Endothelial cell of umbilical vein (primary cell): ENCODE data around the gene BMERB1. TPM values are rescaled to one million over a fixed set of nuclear protein-coding genes. Genes with fewer than 3 reads are reported as not detected.
"Not testable (repeated sequence)": the region's sequence is repeated elsewhere in the genome, so short reads cannot be mapped to it uniquely, and the experiment has no call there.

Source experiments
- BruUV-seq: library from RNA; stranded (reverse); fragments of 400-500 nt; replicated peaks from 2 replicates; lab custom pipeline; 2021; lab: Mats Ljungman, UMichigan
- CTCF ChIA-PET: fragments of 300-600, 350-600 bp; sonication (Branson Sonifier 250); formaldehyde crosslinking; loops from one replicate; lab custom pipeline; 2021; ENCODE audit warnings: antibody characterized with exemption, inconsistent platforms; lab: Charles Lee
- POLR2A ChIA-PET: fragments of 300-600, 350-600 bp; sonication (Branson Sonifier 250); formaldehyde crosslinking; loops from one replicate; lab custom pipeline; 2021; ENCODE audit warnings: antibody characterized with exemption, inconsistent platforms; lab: Charles Lee
- DNase-seq: peaks from one replicate; pipeline ENCODE4 v3.0.0-alpha.2; 2011; ENCODE audit warnings: low read depth, low spot score
- FAIRE-seq: peaks from 2 replicates; lab custom pipeline; 2011; peaks lifted over from hg19 to GRCh38; lab: Jason Lieb, UNC
- H2AFZ ChIP-seq: 2 replicates; pipeline ENCODE4 v1.6.0; 2012; ENCODE audit warnings: low read depth, low read length, control low read depth, inconsistent platforms
- H3K27ac ChIP-seq: 2 replicates; pipeline ENCODE4 v1.5.1; 2011; ENCODE audit warnings: low read depth, mild to moderate bottlenecking, control low read depth, low read length, moderate library complexity; ENCODE audit not compliant: insufficient read depth
- H3K27me3 ChIP-seq, 2 experiments: 2 replicates each; pipeline versions ENCODE4 v1.6.0 to v1.6.1; 2011; ENCODE audit warnings: low read length in 2 of 2, mixed read lengths in 1 of 2; ENCODE audit not compliant: control insufficient read depth in 2 of 2, insufficient read depth in 2 of 2
- H3K36me3 ChIP-seq, 2 experiments: 2 replicates in 1 of 2; 3 replicates in 1 of 2; pipeline ENCODE4 v1.5.1; 2011; ENCODE audit warnings: low read length in 2 of 2, mild to moderate bottlenecking in 1 of 2, moderate library complexity in 1 of 2; ENCODE audit not compliant: control insufficient read depth in 2 of 2, insufficient read depth in 2 of 2; ENCODE audit errors: extremely low read depth in 1 of 2
- H3K4me1 ChIP-seq: 3 replicates; pipeline ENCODE4 v1.5.1; 2011; ENCODE audit warnings: mild to moderate bottlenecking, low read length; ENCODE audit not compliant: control insufficient read depth, insufficient read depth; ENCODE audit errors: extremely low read depth
- H3K4me2 ChIP-seq: 2 replicates; pipeline ENCODE4 v1.6.1; 2011; ENCODE audit warnings: low read length, control low read depth, mixed read lengths; ENCODE audit not compliant: insufficient read depth
- H3K4me3 ChIP-seq, 3 experiments: fragments of 200-600 bp in 1 of 3; sonication (generic), shearing (Covaris generic) in 1 of 3; replicated peaks in 1 of 3; 2 replicates each; pipeline ENCODE4 v1.5.1; 2011 to 2016; ENCODE audit warnings: control low read depth in 3 of 3, low read length in 3 of 3, mild to moderate bottlenecking in 2 of 3, inconsistent platforms in 1 of 3, low read depth in 1 of 3, moderate library complexity in 1 of 3; ENCODE audit not compliant: insufficient read depth in 1 of 3
- H3K79me2 ChIP-seq: 2 replicates; pipeline ENCODE4 v1.6.0; 2012; ENCODE audit warnings: low read length, inconsistent platforms; ENCODE audit not compliant: control insufficient read depth, insufficient read depth
- H3K9ac ChIP-seq: replicated peaks from 2 replicates; pipeline ENCODE3; 2011; ENCODE audit warnings: low read length, control low read depth; ENCODE audit not compliant: insufficient read depth; ENCODE audit errors: extremely low read depth
- H3K9me1 ChIP-seq: replicated peaks from 3 replicates; pipeline ENCODE4 v1.6.0; 2011; ENCODE audit warnings: mild to moderate bottlenecking, low read length; ENCODE audit not compliant: control insufficient read depth, insufficient read depth; ENCODE audit errors: extremely low read depth
- H3K9me3 ChIP-seq: replicated peaks from 2 replicates; pipeline ENCODE4 v1.5.1; 2012; ENCODE audit warnings: low read length, inconsistent platforms; ENCODE audit not compliant: control insufficient read depth, insufficient read depth
- H4K20me1 ChIP-seq: replicated peaks from 2 replicates; pipeline ENCODE3; 2011; ENCODE audit warnings: mild to moderate bottlenecking, low read length; ENCODE audit not compliant: control insufficient read depth, insufficient read depth; ENCODE audit errors: extremely low read depth
- EZH2 ChIP-seq: IDR thresholded peaks from 2 replicates; pipeline ENCODE4 v1.6.1; 2012; ENCODE audit warnings: borderline replicate concordance, low read depth, mild to moderate bottlenecking, moderate library complexity, low read length, inconsistent platforms; ENCODE audit not compliant: severe bottlenecking
- FOS ChIP-seq: IDR thresholded peaks from 2 replicates; pipeline ENCODE4 v1.6.1; 2011; ENCODE audit warnings: mild to moderate bottlenecking, low read length, moderate library complexity, borderline replicate concordance; ENCODE audit not compliant: insufficient read depth
- GATA2 ChIP-seq: IDR thresholded peaks from 2 replicates; pipeline ENCODE4 v1.7.0; 2011; ENCODE audit warnings: low read depth, mild to moderate bottlenecking, moderate library complexity, mixed read lengths, low read length; ENCODE audit not compliant: insufficient read length, insufficient read depth
- JUN ChIP-seq: IDR thresholded peaks from 2 replicates; pipeline ENCODE4 v1.6.1; 2011; ENCODE audit warnings: borderline replicate concordance, low read depth; ENCODE audit not compliant: insufficient read length, insufficient read depth
- MYC ChIP-seq: IDR thresholded peaks from one replicate; pipeline ENCODE4 v1.6.1; 2011; ENCODE audit warnings: mild to moderate bottlenecking, low read depth, low read length
- POLR2A ChIP-seq: IDR thresholded peaks from 2 replicates; pipeline ENCODE4 v1.6.1; 2012; ENCODE audit warnings: low read depth, mild to moderate bottlenecking, control low read depth, low read length
- POLR2AphosphoS5 ChIP-seq: IDR thresholded peaks from 2 replicates; pipeline ENCODE4 v1.6.1; 2012; ENCODE audit warnings: low read depth, mild to moderate bottlenecking, control low read depth, low read length, moderate library complexity; ENCODE audit not compliant: insufficient read depth
- dilution Hi-C: fragments of 300-500 bp; cut with MboI; formaldehyde crosslinking; loops from one replicate; pipeline ENCODE4 v1.15.0; 2019; ENCODE audit warnings: low sequenced_read_pairs; ENCODE audit not compliant: extremely low pct_ligation_motif_present
- intact Hi-C: fragments of 100-400 bp; cut with micrococcal nuclease; formaldehyde crosslinking; loops from one replicate; pipeline ENCODE4 v1.10.0; 2022
- polyA plus RNA-seq, 4 experiments: library from polyadenylated mRNA; depleted of rRNA in 3 of 4; stranded (reverse) in 3 of 4; unstranded in 1 of 4; fragments of >200 nt; gene quantifications; 2 replicates each; pipeline versions ENCODE4 v1.2.1 to v1.2.3, GENCODE V29; 2011 to 2012; ENCODE audit warnings: missing spikeins in 1 of 4
- total RNA-seq: library from RNA; stranded (reverse); gene quantifications from 2 replicates; pipeline ENCODE4 v1.2.3, GENCODE V29; 2021
- TF ChIP-seq, protein P1 (sequence below), 2 donors: IDR thresholded peaks; 1 replicate in 1 of 2; 2 replicates in 1 of 2; pipeline ENCODE4 v1.5.1; 2011; ENCODE audit warnings: low read length in 2 of 2, mild to moderate bottlenecking in 2 of 2, moderate library complexity in 2 of 2, control low read depth in 1 of 2, inconsistent platforms in 1 of 2, low read depth in 1 of 2; ENCODE audit not compliant: insufficient read depth in 1 of 2; ENCODE audit errors: extremely low read depth in 1 of 2
- TF ChIP-seq, protein P2 (sequence below): IDR thresholded peaks from 2 replicates; pipeline ENCODE4 v1.6.1; 2011; ENCODE audit not compliant: insufficient read depth, insufficient read length

Gene BMERB1
- total and polyA plus RNA-seq, 2 donors (not counting 3 experiments of a cell fraction or from before 2014, with no cell fraction given), result 14.1 to 17.4 TPM

DNA sequence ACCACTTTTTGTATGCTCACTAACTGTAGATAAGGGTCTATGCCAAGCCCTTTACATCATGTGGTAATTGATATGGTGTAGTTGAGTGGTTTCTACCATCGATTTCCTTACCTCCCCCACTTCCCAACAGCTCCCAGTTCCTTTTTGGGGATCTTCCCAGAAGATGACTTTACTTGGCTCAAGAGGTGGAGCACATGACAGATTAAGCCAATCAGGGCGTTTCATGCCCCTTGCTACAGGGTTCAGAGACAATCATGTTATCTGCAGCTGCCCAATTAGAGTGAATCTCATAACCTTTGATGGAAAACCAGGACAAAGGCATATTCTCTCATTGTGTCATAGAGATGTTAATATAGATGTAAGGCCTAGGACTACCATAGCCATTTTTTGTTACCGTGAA lies 16.2 kb upstream of the BMERB1 start:
- no peak for DNase-seq
- Histone ChIP-seq H3K79me2 (no peaks in the 10 kb centered on the region), H3K9ac (no peak overlapping the region), H3K4me1 (no peaks in the 10 kb centered on the region), H3K4me2 (no peak overlapping the region), H3K27me3 (no peaks in the 10 kb centered on the region), H3K27ac (no peak overlapping the region), H4K20me1 (no peaks in the 10 kb centered on the region), H3K9me1 (no peaks in the 10 kb centered on the region), H3K36me3 (no peaks in the 10 kb centered on the region), H3K4me3 (no peak overlapping the region), H3K9me3 (no peaks in the 10 kb centered on the region), H2AFZ (no peak overlapping the region)
- no peak for FAIRE-seq
- POLR2A ChIA-PET, result no interaction called here
- BruUV-seq, result no TSS peak
- intact Hi-C loops, result no loop called here
- CTCF ChIA-PET, result no interaction called here
- TF ChIP-seq, protein P1, sequence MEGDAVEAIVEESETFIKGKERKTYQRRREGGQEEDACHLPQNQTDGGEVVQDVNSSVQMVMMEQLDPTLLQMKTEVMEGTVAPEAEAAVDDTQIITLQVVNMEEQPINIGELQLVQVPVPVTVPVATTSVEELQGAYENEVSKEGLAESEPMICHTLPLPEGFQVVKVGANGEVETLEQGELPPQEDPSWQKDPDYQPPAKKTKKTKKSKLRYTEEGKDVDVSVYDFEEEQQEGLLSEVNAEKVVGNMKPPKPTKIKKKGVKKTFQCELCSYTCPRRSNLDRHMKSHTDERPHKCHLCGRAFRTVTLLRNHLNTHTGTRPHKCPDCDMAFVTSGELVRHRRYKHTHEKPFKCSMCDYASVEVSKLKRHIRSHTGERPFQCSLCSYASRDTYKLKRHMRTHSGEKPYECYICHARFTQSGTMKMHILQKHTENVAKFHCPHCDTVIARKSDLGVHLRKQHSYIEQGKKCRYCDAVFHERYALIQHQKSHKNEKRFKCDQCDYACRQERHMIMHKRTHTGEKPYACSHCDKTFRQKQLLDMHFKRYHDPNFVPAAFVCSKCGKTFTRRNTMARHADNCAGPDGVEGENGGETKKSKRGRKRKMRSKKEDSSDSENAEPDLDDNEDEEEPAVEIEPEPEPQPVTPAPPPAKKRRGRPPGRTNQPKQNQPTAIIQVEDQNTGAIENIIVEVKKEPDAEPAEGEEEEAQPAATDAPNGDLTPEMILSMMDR (IDR thresholded peaks at IDR 0.05; ENCODE audit: extremely low read depth in 1 of 2, insufficient read depth in 1 of 2, low read depth in 1 of 2, low read length in 2 of 2), result no peak
- TF ChIP-seq, protein P2, sequence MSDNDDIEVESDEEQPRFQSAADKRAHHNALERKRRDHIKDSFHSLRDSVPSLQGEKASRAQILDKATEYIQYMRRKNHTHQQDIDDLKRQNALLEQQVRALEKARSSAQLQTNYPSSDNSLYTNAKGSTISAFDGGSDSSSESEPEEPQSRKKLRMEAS, result no peak
- TF ChIP-seq POLR2AphosphoS5, result no peak
- no peak for TF ChIP-seq MYC
- TF ChIP-seq FOS, result no peak
- no peak for TF ChIP-seq POLR2A
- no peak for TF ChIP-seq GATA2
- no peak for TF ChIP-seq EZH2
- TF ChIP-seq JUN, result no peak
- dilution Hi-C loops, result no loop called here

DNA sequence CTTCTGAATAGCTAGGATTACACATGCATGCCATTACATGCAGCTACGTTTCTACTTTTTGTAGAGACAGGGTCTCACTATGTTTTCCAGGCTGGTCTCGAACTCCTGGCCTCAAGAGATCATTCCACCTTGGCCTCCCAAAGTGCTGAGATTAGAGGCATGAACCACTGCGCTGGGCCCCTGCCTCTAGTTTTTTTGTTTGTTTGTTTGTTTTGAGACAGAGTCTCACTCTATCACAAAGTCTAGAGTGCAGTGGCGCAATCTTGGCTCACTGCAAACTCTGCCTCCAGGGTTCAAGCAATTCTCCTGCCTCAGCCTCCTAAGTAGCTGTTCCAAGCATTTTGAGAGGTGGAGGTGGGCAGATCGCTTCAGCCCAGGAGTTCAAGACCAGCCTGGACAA lies 12.7 kb upstream of the BMERB1 start:
- CTCF ChIA-PET, result interaction anchor here (9.0 kb wide), 1 partner anchor 129 kb away, joined by 161 read pairs; no protein-coding TSS in a partner anchor
- FAIRE-seq, H3K27me3 ChIP-seq, H4K20me1 ChIP-seq, BruUV-seq, H3K36me3 ChIP-seq, intact Hi-C loops, H3K27ac ChIP-seq, POLR2A ChIA-PET, H3K9me3 ChIP-seq, H2AFZ ChIP-seq, H3K9ac ChIP-seq, H3K79me2 ChIP-seq, H3K4me1 ChIP-seq, H3K4me3 ChIP-seq, DNase-seq, H3K4me2 ChIP-seq, dilution Hi-C loops, H3K9me1 ChIP-seq: not testable (repeated sequence)
